ENCODE measurements around the gene PALMD.

- no peak for TF ChIP-seq CTCF (IDR thresholded peaks at IDR 0.05)
- TF ChIP-seq EZH2phosphoT487 (IDR thresholded peaks at IDR 0.05) = no peak
Measured at GRCh38 chr1:99704356-99704816, 58.5 kb downstream of the PALMD start.

Measured in neural progenitor cell (in vitro differentiated cells).